Measurements from ENCODE around the gene COL21A1.
A peak's percentile ranks its signal among the peaks of the same experiment; 100 is the strongest.
"Not testable (repeated sequence)": the region's sequence is repeated elsewhere in the genome, so short reads cannot be mapped to it uniquely, and the experiment has no call there.

COL21A1 gene

DNA sequence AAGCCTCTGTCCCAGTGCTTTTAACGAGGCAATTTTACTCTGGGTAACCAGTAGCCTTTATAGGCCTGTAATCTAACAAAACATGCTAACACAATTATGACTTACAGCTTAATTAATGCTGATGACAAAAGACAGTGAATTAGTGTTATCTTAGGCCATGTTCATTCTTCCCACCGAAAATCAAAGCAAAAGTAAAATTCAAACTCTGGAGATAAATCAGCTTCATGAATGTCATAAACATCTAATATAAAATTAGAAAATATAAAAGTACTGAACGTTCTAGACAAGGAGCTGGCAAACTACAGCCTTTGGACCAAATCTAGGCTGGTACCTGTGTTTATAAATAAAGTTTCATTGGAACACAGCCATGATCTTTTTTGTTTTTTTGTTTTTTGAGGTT lies 18.6 kb upstream of the COL21A1 start:
- in situ Hi-C loops (cut with HindIII; ENCODE audit: low pct_unique_long_range_greater_than_20kb, low sequenced_read_pairs), result no loop called here

DNA sequence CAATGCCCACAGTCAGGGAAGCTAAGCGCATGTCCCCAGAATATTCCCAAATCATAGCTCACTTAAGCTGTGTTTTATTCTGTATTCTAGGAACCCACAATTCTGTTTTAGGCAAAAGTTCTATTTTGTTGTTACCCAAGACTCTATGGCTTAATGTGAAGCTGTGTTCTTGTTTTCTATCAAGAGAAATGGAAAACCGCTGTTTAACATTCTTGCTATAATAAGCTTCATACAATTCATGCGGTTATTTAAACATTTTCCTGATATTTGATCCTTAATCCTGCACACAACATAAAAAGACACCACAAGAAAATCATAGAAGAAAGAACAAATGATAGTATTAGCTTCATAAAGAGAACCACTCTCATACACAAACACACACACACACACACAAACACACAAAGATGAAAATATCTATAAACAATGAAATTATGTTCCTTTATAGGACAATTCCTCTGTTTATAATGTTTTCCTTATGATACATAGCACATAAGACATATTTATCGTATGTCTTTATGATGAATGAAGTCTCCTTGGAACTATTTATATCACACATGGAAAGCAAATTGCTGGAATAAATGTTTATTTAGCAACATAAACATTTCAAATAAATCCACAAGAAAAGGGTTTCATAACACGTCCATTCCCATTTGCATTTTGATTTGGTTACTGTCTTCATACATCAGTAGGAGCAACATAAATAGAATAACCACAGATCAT lies 16.4 kb upstream of the COL21A1 start:
- TF ChIP-seq JUND (IDR thresholded peaks at IDR 0.05; ENCODE audit: low read depth), result no peak
- no peak for DNase-seq (ENCODE audit: low read depth in 1 of 2, low spot score in 1 of 2)
- in situ Hi-C loops (cut with HindIII; ENCODE audit: low pct_unique_long_range_greater_than_20kb, low sequenced_read_pairs), result no loop called here

More for the DNA sequence above, 18.6 kb upstream of the COL21A1 start:
- no peak for DNase-seq (ENCODE audit: low read depth in 1 of 2, low spot score in 1 of 2)
- no peak for TF ChIP-seq JUND (IDR thresholded peaks at IDR 0.05; ENCODE audit: low read depth)

DNA sequence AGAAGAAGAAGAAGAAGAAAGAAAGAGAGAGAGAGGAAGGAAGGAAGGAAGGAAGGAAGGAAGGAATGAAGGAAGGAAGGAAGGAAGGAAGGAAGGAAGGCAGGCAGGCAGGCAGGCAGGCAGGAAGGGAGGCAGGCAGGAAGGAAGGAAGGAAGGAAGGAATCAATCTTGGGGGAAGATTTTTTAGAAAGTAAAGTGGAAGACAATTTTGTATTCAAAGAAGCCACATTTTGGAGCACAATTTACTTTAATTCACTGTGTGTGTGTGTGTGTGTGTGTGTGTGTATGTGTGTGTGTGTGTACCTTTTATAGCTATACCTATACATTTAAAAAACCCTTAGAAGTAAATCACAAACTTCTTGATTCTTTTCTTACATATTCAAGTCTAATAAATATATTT lies 13.2 kb upstream of the COL21A1 start:
- DNase-seq (ENCODE audit: low read depth in 1 of 2, low spot score in 1 of 2); in situ Hi-C loops (cut with HindIII; ENCODE audit: low pct_unique_long_range_greater_than_20kb, low sequenced_read_pairs): not testable (repeated sequence)

DNA sequence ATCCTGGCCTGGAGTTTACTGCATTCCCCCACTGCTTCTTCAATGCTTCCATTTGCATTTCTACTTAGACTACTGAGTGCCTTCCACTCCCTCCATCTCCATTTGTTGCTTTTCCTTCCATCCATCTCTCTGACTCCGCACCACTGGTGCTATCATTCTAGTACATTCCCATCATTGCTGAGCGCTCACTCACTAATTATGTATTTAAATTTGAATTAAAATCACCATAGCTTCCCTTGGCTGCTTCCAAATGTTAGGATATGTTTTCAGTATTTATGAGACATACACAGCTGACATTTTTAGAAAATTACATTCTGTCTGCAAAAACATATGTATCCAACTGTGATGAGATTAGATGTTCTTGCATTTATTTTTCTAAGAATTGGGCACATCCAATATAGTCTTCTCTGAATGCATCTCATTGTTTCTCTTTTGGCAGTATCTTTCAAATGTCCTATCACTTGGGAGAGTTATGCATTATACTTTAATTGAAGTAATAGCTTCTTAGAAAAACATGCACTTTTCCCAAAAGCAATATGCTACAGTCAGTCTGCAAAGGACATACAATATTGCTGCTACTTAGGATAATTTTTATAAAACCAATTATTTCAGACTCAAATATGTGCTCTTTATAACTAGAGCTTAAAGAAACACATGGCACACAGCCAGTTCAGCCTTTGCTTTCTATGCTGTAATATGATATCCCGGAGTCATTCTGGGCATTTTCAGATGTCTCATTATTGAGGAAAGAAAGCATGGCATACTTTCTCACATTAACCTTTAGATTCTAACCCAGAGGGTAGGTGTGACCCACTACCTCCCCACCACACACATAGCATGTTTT lies 12.1 kb upstream of the COL21A1 start:
- peak in 1 of 2 experiments; percentile 47 for DNase-seq (ENCODE audit: low read depth in 1 of 2, low spot score in 1 of 2)
- in situ Hi-C loops (cut with HindIII; ENCODE audit: low pct_unique_long_range_greater_than_20kb, low sequenced_read_pairs), result no loop called here

DNA sequence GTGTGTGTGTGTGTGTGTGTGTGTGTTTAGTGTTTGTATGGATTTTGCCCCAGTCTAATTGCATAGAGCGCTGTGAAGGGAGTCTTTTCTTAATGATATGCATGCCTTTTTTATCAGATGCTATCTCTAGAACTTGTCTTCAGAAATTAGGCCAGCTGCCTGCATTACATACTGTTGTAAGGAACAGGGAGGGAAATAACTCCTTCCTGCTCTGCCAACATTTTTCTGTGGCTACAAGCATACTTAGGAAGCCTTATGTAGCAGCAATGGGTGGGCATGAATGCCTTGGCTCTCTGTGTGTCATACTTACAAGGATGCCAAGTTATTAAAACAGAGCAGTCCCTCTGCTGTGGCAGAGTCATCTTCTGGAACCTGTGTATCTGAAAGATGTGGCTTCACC lies 8.0 kb upstream of the COL21A1 start:
- DNase-seq (ENCODE audit: low read depth in 1 of 2, low spot score in 1 of 2), result no peak
- TF ChIP-seq JUND (IDR thresholded peaks at IDR 0.05; ENCODE audit: low read depth), result no peak
- in situ Hi-C loops (cut with HindIII; ENCODE audit: low pct_unique_long_range_greater_than_20kb, low sequenced_read_pairs), result no loop called here

More for the DNA sequence above, 12.1 kb upstream of the COL21A1 start:
- TF ChIP-seq JUND (IDR thresholded peaks at IDR 0.05; ENCODE audit: low read depth), result no peak

DNA sequence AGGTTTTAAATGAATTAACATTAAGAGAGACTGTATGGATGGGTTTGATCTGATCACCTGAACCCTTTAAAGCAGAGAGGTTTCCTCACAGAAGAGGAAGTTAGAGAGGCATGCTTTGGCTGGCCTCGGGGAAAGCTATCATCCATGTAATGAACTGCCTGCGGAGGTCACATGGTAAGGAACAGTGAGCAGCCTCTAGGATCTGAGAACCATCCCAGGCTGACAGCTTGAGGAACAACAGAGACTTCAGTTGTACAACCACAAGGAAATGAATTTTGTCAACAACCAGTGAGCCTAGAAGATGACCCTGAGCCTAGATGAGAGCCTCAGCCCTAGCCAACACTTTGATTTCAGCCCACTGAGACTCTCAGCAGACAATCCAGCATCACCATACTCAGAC lies 2.9 kb upstream of the COL21A1 start:
- in situ Hi-C loops (cut with HindIII; ENCODE audit: low pct_unique_long_range_greater_than_20kb, low sequenced_read_pairs), result no loop called here
- DNase-seq (ENCODE audit: low read depth in 1 of 2, low spot score in 1 of 2), result no peak
- TF ChIP-seq JUND (IDR thresholded peaks at IDR 0.05; ENCODE audit: low read depth), result no peak

DNA sequence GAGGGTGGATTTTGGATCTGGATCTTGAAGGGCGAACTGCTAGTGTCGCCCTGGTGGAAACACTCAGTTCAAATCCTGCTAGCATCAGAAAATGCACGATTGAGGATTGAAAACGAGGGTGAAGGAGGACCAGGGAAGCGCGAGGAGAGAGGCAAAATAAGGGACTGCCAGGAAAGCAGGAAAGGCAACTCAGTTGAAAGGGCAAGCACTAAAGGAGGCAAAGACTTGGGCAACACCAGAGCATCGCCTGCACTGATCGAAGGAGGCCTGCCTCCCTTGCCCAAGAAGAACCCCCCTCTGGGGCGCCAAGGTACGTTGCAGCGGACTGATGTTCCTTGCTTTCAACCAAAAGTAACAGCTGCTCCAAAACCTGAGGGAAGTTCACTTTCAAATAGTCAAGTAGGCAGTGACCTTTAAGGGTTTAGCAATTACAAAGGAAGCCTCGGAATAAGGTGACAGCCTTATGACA lies 308 bp upstream of the COL21A1 start:
- in situ Hi-C loops (cut with HindIII; ENCODE audit: low pct_unique_long_range_greater_than_20kb, low sequenced_read_pairs), result no loop called here
- no peak for TF ChIP-seq JUND (IDR thresholded peaks at IDR 0.05; ENCODE audit: low read depth)

DNA sequence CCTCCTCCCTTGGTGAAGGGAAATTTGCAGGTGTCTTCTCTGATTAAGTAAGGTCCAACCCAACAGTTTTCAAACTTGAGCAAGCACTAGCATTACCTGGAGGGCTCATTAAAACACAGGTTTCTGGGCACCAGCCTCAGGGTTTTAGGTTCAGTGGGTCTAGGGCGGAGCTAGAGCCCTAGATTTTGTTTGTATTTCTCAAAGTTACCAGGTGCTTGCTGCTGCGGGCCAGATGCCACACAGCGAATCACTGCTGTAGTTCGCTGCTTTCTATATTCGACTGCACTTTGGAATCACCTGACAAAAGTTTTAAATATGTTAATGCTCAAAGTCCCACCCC lies 869 bp downstream of the COL21A1 start:
- no peak for TF ChIP-seq JUND (IDR thresholded peaks at IDR 0.05; ENCODE audit: low read depth)
- DNase-seq (ENCODE audit: low read depth in 1 of 2, low spot score in 1 of 2), result peak in 1 of 2 experiments; percentile 10
- in situ Hi-C loops (cut with HindIII; ENCODE audit: low pct_unique_long_range_greater_than_20kb, low sequenced_read_pairs), result no loop called here

More for the DNA sequence above, 308 bp upstream of the COL21A1 start:
- DNase-seq (ENCODE audit: low read depth in 1 of 2, low spot score in 1 of 2), result no peak

DNA sequence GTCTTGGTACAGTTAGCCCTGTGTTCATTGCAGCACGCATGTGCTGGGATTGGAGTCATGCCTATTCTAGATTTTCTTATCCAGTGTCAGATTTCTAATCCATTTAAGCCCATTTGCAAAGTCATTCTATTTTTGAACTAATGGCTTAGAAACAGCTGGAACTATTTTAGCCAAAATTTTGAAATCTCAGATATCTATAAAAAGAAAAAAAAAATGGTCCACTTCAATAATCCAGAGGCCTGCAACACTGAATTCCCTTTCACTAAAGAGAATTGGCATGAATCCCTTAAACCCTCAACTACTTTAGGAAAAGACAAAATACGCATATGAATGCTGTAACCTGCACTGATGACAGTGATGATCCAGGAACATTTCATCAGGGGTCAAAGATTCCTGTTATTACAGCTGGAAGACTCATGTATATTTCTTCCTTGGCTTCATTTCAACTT lies 1.5 kb downstream of the COL21A1 start:
- in situ Hi-C loops (cut with HindIII; ENCODE audit: low pct_unique_long_range_greater_than_20kb, low sequenced_read_pairs), result no loop called here
- TF ChIP-seq JUND (IDR thresholded peaks at IDR 0.05; ENCODE audit: low read depth), result no peak
- no peak for DNase-seq (ENCODE audit: low read depth in 1 of 2, low spot score in 1 of 2)

DNA sequence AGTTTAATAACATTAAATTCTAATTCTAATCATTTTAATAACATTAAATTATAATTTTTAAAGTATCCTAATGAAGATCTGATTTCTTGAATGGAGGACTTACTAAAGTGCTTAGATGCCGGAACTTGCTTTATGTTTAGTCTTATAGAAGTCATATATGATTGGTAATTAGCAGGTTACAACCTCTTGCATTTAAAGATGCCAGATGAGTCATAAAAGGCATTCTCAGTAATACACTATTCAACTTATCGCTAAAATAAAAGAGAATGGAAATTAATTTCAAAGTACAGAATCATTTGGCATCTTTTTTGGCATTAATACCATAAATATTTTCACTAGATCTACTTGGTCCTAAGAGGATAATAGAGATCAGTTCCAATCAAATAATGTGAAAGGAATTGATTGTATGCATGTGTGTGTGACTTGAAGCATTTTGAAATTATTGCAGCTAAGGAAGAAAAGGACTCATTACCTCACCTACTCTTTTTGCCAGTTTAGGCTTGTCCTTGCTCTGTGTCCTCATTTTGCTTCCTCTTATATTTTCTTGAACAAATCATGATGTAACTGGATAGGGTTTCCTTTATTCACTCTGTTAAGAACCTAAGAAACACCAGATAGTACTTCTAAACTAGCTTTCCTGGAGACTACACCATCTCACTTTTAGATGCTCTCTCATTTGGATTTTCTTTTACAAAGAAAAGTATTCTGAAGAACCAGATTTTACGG lies 2.7 kb downstream of the COL21A1 start:
- in situ Hi-C loops (cut with HindIII; ENCODE audit: low pct_unique_long_range_greater_than_20kb, low sequenced_read_pairs), result no loop called here
- no peak for DNase-seq (ENCODE audit: low read depth in 1 of 2, low spot score in 1 of 2)
- no peak for TF ChIP-seq JUND (IDR thresholded peaks at IDR 0.05; ENCODE audit: low read depth)

DNA sequence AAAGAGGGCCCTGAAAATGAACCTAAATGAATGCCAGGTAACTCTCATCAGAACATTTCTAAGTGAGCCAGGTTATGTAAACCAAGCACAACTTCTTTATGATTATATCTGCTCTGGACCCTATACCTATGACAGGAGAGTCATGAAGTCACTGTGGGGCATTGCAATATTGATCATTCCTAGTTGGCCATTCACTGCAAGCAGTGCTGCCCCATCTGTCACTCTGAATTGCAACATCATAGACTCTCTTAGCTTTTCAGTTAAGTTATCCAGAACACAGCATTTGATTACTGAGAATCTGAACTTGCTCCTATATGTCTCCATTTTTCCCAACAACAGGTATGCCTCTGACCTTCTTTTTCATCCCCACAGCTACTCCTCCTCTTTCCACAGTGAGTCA lies 3.3 kb downstream of the COL21A1 start:
- no peak for DNase-seq (ENCODE audit: low read depth in 1 of 2, low spot score in 1 of 2)
- in situ Hi-C loops (cut with HindIII; ENCODE audit: low pct_unique_long_range_greater_than_20kb, low sequenced_read_pairs), result no loop called here
- no peak for TF ChIP-seq JUND (IDR thresholded peaks at IDR 0.05; ENCODE audit: low read depth)

DNA sequence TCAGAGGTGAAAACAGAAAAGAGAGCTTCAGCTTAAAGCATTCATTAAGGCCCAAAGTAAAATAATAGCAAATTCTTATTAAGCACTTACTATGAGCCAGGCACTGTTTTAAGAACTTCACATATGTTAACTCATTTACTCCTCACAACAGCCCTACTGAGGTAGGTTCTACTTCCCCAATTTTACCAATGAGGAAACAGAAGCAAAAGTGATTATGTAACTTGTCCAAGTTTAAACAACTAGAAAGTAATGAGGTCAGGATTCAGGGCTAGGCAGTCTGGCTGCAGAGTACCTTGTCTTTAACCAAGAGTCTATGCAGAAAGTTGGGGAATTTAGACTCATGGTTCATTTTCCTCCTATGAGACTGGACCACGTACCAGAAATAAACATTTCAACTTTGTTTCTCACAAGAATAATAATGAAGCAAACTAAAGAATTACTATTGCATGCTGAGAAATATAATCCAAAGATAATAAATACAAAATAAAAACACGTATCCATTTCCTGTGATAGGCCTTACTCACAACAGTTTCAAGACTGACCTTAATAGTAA lies 3.8 kb downstream of the COL21A1 start:
- in situ Hi-C loops (cut with HindIII; ENCODE audit: low pct_unique_long_range_greater_than_20kb, low sequenced_read_pairs), result no loop called here
- no peak for TF ChIP-seq JUND (IDR thresholded peaks at IDR 0.05; ENCODE audit: low read depth)
- DNase-seq (ENCODE audit: low read depth in 1 of 2, low spot score in 1 of 2), result no peak

Data from T47D (cell line).